B cell (primary cell): ENCODE data around the gene C10orf105. TPM values are rescaled to one million over a fixed set of nuclear protein-coding genes. Genes with fewer than 3 reads are reported as not detected.

Experiments used
- ATAC-seq: fragments of 200-7000 bp; cut with Tn5 transposase; one replicate; pipeline ENCODE4 v1.10.0; 2021; ENCODE audit warnings: low read depth, mild to moderate bottlenecking, moderate number of reproducible peaks, moderate library complexity
- CTCF ChIA-PET: fragments of 350-600 bp; sonication (Branson Sonifier 250); formaldehyde crosslinking; loops from one replicate; lab custom pipeline; 2021; ENCODE audit warnings: antibody characterized with exemption, inconsistent platforms; lab: Charles Lee
- POLR2A ChIA-PET: fragments of 350-600 bp; sonication (Branson Sonifier 250); formaldehyde crosslinking; loops from one replicate; lab custom pipeline; 2021; ENCODE audit warnings: antibody characterized with exemption; lab: Charles Lee
- DNase-seq: peaks from one replicate; pipeline ENCODE4 v3.0.0; 2013
- H2AFZ ChIP-seq: 2 replicates; pipeline ENCODE4 v1.6.1; 2012; ENCODE audit warnings: mild to moderate bottlenecking, low read depth, low read length; ENCODE audit not compliant: insufficient read depth, poor library complexity, severe bottlenecking
- H3K27ac ChIP-seq, 2 donors: 1 replicate in 1 of 2; 2 replicates in 1 of 2; pipeline ENCODE4 v1.5.1; 2012 to 2013; ENCODE audit warnings: low read length in 2 of 2, mild to moderate bottlenecking in 2 of 2, moderate library complexity in 1 of 2
- H3K27me3 ChIP-seq, 4 experiments: fragments of 200-600 bp in 1 of 4; sonication (generic) in 1 of 4; replicated peaks in 1 of 4; 1 replicate in 2 of 4; 2 replicates in 2 of 4; pipeline versions ENCODE4 v1.6.1 to v1.7.0; 2013 to 2016; ENCODE audit warnings: low read length in 3 of 4, mild to moderate bottlenecking in 2 of 4, mixed read lengths in 1 of 4, moderate library complexity in 1 of 4; ENCODE audit not compliant: insufficient read depth in 4 of 4, control insufficient read depth in 3 of 4; ENCODE audit errors: control extremely low read depth in 1 of 4
- H3K36me3 ChIP-seq, 2 experiments: replicated peaks in 1 of 2; 1 replicate in 1 of 2; 2 replicates in 1 of 2; pipeline versions ENCODE4 v1.6.1 to v1.7.1; 2013; ENCODE audit warnings: low read length in 1 of 2; ENCODE audit not compliant: insufficient read depth in 2 of 2, control insufficient read depth in 1 of 2; ENCODE audit errors: control extremely low read depth in 1 of 2, extremely low read depth in 1 of 2
- H3K4me1 ChIP-seq, 2 donors: fragments of 200-600 bp in 1 of 2; sonication (generic) in 1 of 2; 1 replicate in 1 of 2; 2 replicates in 1 of 2; pipeline versions ENCODE4 v1.5.1 to v1.6.1; 2013 to 2017; ENCODE audit warnings: low read length in 2 of 2; ENCODE audit not compliant: control insufficient read depth in 2 of 2, insufficient read depth in 2 of 2
- H3K4me2 ChIP-seq: replicated peaks from 2 replicates; pipeline ENCODE3; 2012; ENCODE audit warnings: mild to moderate bottlenecking, low read depth, low read length; ENCODE audit not compliant: poor library complexity, severe bottlenecking
- H3K4me3 ChIP-seq, 5 experiments: fragments of 200-600 bp in 1 of 5; sonication (generic) in 1 of 5; 1 replicate in 3 of 5; 2 replicates in 2 of 5; pipeline versions ENCODE4 v1.5.1 to v1.7.0; 2011 to 2016; ENCODE audit warnings: low read length in 4 of 5, mild to moderate bottlenecking in 4 of 5, low read depth in 2 of 5, control low read depth in 1 of 5, moderate library complexity in 1 of 5; ENCODE audit not compliant: insufficient read depth in 1 of 5; ENCODE audit errors: control extremely low read depth in 1 of 5, extremely low read depth in 1 of 5
- H3K79me2 ChIP-seq: fragments of 200-600 bp; sonication (generic); one replicate; pipeline ENCODE4 v1.6.0; 2016; ENCODE audit warnings: low read length; ENCODE audit not compliant: control insufficient read depth, insufficient read depth
- H3K9ac ChIP-seq: fragments of 200-600 bp; sonication (generic); 2 replicates; pipeline ENCODE4 v1.6.1; 2017; ENCODE audit warnings: mild to moderate bottlenecking, low read length, moderate library complexity
- H3K9me3 ChIP-seq, 3 donors: one replicate each; pipeline versions ENCODE4 v1.6.1 to v1.7.1; 2013; ENCODE audit warnings: low read length in 2 of 3; ENCODE audit not compliant: control insufficient read depth in 2 of 3, insufficient read depth in 1 of 3; ENCODE audit errors: control extremely low read depth in 1 of 3
- H4K20me1 ChIP-seq: 2 replicates; pipeline ENCODE4 v1.6.0; 2012; ENCODE audit warnings: mild to moderate bottlenecking, low read length; ENCODE audit not compliant: insufficient read depth, control insufficient read depth, poor library complexity, severe bottlenecking
- H3K27ac Mint-ChIP-seq: one replicate; pipeline ENCODE4 v1.8.0; 2021; ENCODE audit warnings: mixed read lengths
- H3K27me3 Mint-ChIP-seq: one replicate; pipeline ENCODE4 v1.8.0; 2021; ENCODE audit warnings: mixed read lengths
- H3K4me1 Mint-ChIP-seq: one replicate; pipeline ENCODE4 v1.8.0; 2021; ENCODE audit warnings: mixed read lengths
- H3K4me3 Mint-ChIP-seq: one replicate; pipeline ENCODE4 v1.8.0; 2021; ENCODE audit warnings: mixed read lengths
- H3K9me3 Mint-ChIP-seq: one replicate; pipeline ENCODE4 v1.8.0; 2022; ENCODE audit warnings: mixed read lengths; ENCODE audit not compliant: insufficient read depth
- CTCF ChIP-seq: fragments of 200-600 bp; IDR thresholded peaks from one replicate; pipeline ENCODE4 v1.8.0; 2022; ENCODE audit warnings: antibody characterized with exemption, mild to moderate bottlenecking
- EZH2 ChIP-seq: IDR thresholded peaks from 2 replicates; pipeline ENCODE4 v1.6.1; 2012; ENCODE audit warnings: borderline replicate concordance, low read depth, mild to moderate bottlenecking, moderate library complexity, low read length; ENCODE audit not compliant: insufficient read depth, poor library complexity, severe bottlenecking
- WGBS: methylation state at CpG from one replicate; pipeline ENCODE4 v1.1.5; 2013; ENCODE audit warnings: missing lambda C conversion rate; ENCODE audit not compliant: insufficient coverage; 5-methylcytosine and 5-hydroxymethylcytosine counted together
- intact Hi-C: fragments of 100-400 bp; cut with micrococcal nuclease; formaldehyde crosslinking; loops from one replicate; pipeline ENCODE4 v1.10.0; 2022
- polyA plus RNA-seq: library from polyadenylated mRNA; depleted of rRNA; stranded (reverse); fragments of >200 nt; gene quantifications from 2 replicates; pipeline ENCODE4 v1.2.3, GENCODE V29; 2012
- total RNA-seq, 2 donors: library from RNA; stranded (reverse); fragments of 120-200 nt in 1 of 2; gene quantifications; 1 replicate in 1 of 2; 2 replicates in 1 of 2; pipeline versions ENCODE4 v1.2.3 to v1.2.4, GENCODE V29; 2013 to 2022

Gene C10orf105
- total and polyA plus RNA-seq, 2 donors (not counting 1 experiment from before 2014, with no cell fraction given): 0.03 TPM; not detected in 1

GRCh38 chr10:71752391-71753090, 33.0 kb upstream of the C10orf105 start:
- no peaks in the 10 kb centered on the region for H3K27me3 Mint-ChIP-seq
- H3K9me3 Mint-ChIP-seq: no peaks in the 10 kb centered on the region
- TF ChIP-seq EZH2 (no peak), CTCF (no peak)
- WGBS: 28% methylated on average over 7 of the region's 8 CpGs
- intact Hi-C loops: no loop called here
- peak overlapping the region; percentile 10 for H3K9ac ChIP-seq
- peaks cover 0 to 19% of the 10 kb centered on the region in 2 experiments for H3K36me3 ChIP-seq
- peak overlapping the region; percentile 56 for H3K4me2 ChIP-seq
- ChIA-PET POLR2A (interaction anchor here (0.6 to 1.8 kb wide), 5 partner anchors 15 to 1343 kb away, joined by 3 to 7 read pairs (median 4); partner anchors contain the start of gene VSIR), CTCF (interaction anchor here (0.7 to 1.4 kb wide), 9 partner anchors 10 to 144 kb away, joined by 3 to 11 read pairs (median 4); partner anchors contain the start of gene VSIR)
- no peaks in the 10 kb centered on the region for H3K27me3 ChIP-seq
- DNase-seq (no peak), ATAC-seq (no peak)
- no peaks in the 10 kb centered on the region for H4K20me1 ChIP-seq
- peak overlapping the region; percentile 77 for H3K4me3 Mint-ChIP-seq
- H3K79me2 ChIP-seq: no peaks in the 10 kb centered on the region
- H3K4me1 ChIP-seq: peaks cover 99 to 100% of the 10 kb centered on the region in 2 donors
- peak overlapping the region in 1 of 5 experiments; percentile 19 for H3K4me3 ChIP-seq
- no peak overlapping the region for H2AFZ ChIP-seq
- H3K27ac ChIP-seq: peak overlapping the region; percentile 35 to 84
- H3K9me3 ChIP-seq: peaks cover 0 to 3% (median 0%) of the 10 kb centered on the region in 3 donors
- H3K27ac Mint-ChIP-seq: peak overlapping the region; percentile 96
- peaks cover 86% of the 10 kb centered on the region for H3K4me1 Mint-ChIP-seq
